NCI-H2171 treated with DMSO at 0.1 percent for 48 hours (cell line): Measurements from ENCODE around the gene PHF21B.

Experiments used
- DNase-seq: peaks from one replicate; lab custom pipeline; 2025; lab: John Stamatoyannopoulos, UW

PHF21B gene

DNA sequence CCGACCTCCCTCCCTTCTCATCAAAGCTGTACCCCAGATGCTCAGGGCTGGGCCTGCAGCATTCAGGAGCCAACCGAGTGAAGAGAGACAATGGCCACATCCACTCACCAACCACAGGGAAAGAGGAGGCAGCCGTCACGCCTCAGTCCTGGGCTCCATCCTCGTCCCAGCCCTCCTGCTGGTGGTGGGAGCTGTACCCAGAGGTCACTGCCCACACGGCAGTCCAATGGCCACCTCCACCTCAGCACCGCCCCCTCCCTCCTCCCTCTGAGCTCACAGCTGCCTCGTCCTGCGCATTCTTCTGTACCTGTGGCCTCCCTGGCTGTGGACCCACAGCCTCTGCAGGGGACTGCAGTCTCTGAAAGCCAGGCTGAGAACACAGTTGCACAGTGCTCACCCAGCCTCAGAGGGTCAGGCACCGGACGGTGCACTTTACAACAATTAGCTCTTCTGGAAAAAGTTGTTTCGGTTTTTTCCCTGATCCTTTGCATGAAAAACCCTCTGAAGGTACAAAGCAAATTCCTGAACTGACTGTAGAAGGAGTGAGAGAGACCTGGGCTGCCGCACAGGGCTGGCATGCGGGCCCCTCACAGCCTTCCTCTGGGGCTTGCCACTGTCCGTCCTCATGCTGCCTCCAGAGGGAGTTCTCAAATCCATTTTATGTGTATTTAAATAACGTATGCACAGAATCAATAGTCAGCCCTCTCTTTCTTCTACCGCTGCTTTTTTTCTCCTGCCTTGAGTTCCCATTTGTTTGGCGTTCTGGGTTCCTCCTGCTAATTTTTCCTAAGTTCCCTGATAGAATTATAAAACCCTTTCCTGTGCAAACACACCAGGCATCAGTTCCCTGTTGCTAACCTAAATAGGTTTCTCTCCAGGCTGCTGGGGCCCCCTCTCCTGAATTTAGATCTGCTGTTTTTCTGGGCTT, 52.7 kb downstream of the PHF21B start:
- DNase-seq: peak; percentile 14

DNA sequence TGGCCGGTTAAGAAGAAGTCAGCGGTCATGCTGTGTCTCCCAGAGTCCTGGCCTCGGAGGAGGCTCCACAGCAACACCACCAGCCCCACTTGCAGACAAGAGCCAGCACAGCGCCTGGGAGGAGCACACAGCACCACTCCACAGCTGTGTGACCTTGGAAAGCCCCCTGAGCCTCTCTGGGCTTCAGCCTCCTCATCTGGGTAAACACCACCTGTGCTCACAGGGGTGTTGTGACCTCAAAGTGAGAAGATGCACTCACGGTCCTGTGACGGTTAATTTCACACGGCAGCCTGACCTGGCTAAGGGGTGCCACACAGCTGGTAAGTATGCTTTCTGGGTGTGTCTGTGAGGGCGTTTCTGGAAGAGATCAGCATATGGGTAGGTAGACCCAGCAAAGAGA, 54.7 kb downstream of the PHF21B start:
- peak; percentile 33 for DNase-seq

- DNase-seq: no peak
These were observed 55.7 kb downstream of the PHF21B start for GRCh38 chr22:44954149-44954548.

DNA sequence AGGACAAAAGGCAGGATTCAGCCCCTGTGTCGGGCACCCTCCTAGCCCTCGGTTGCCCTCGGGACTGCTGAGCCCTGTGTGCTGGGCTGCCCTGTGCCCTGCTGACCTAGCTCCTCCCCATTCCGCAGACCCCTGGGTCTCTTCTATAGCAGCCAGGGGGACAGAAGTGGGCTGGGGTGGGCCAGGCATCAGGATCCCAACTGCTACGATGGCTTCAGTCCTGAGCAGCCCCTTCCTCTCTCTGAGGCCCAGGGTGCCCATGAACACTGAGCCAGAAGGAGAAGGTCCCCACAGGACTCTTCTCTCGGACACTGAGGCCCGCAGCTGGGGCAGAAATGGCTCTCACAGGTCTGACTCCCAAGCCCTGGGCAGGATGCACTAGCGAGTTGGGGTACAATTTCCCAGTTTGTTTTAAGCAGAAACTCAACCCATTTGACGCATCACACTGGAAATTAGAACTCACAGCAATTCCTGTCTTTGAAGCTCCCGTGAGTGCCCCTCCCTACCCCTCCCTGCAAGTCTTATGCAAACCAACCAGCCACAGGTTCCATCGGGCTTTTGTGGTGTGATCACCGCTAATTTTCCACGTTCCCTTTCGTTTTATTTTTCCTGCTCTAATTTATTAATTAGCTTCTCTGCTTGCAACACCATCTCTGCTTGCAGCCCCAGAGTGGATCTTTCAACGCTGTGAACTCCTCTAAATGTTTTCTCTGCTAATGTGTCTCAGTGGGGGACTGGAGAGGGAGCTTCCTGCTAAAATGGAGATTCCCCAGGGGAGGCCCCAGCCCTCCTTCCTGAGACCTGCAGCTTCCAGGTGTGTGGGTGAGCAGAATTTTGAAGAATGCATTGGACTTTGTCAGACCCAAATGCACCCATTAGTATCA, 56.7 kb downstream of the PHF21B start:
- no peak for DNase-seq

- DNase-seq: no peak
These were observed 58.3 kb downstream of the PHF21B start for GRCh38 chr22:44951510-44951816.

DNA sequence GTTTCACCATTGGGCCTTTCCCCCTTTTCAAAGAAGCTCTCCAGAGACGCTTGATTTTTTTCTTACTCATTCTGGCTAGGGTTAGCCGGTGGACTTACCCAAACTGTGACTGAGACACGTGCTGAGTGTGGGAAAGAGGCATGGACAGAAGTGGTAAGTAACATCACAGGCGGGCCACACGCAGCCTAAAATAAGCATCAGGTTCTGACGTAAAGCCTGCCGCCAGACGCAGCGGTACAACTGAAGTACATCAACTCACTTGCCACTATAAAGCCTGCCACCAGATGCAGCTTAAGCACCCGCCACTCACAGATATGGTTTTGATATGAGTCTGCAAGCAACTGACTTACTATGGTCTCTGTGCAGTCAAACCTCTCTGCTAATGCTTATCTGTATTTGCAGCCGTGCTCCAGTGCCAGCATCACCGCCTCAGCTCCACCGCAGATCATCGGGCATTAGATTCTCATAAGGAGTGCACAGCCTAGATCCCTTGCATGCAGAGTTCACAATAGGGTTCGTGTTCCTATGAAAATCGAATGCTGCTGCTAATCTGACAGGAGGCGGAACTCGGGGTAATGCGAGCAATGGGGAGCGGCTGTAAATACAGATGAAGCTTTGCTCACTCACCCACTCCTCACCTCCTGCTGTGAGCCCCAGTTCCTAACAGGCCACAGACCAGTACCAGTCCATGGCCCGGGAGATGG, 58.8 kb downstream of the PHF21B start:
- DNase-seq: no peak

- DNase-seq: no peak
These were observed 62.0 kb downstream of the PHF21B start for GRCh38 chr22:44947846-44948245.

- no peak for DNase-seq
These were observed 62.8 kb downstream of the PHF21B start for GRCh38 chr22:44947049-44947448.

GRCh38 chr22:44944883-44945601, 64.8 kb downstream of the PHF21B start:
- DNase-seq: peak; percentile 25

DNA sequence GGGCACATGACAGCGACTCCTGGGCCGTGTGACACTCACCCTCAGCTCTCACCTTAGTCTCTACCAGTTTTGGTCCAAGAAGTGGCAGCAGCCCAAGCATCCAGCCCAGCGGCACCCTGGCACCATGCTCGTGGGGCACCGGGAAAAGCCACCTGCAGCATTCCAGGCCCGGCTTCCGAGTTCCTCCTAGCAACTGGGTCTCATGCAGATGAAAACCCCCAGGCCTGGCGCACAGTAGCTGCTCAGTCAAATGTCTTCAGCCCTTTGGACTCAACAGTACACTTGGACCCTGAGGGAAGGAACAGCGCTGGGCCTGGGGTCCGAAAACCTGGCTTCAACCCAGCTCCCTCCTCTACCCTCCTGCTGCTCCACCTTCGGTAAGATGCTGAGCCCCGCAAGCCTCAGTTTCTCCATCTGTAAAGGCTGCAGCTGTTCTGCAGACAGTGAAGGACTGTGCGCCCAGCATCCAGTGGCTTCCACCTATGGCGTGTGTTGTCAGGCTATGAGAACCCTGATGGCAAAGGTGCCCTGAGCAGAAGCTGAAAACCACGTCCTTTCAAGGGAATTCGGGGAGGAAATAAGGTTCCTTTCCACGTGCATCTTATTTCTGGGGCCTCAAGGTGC, 66.0 kb downstream of the PHF21B start:
- no peak for DNase-seq

GRCh38 chr22:44942979-44943700, 66.7 kb downstream of the PHF21B start:
- DNase-seq: no peak

- DNase-seq: no peak
These were observed 67.7 kb downstream of the PHF21B start for GRCh38 chr22:44942056-44942455.

DNA sequence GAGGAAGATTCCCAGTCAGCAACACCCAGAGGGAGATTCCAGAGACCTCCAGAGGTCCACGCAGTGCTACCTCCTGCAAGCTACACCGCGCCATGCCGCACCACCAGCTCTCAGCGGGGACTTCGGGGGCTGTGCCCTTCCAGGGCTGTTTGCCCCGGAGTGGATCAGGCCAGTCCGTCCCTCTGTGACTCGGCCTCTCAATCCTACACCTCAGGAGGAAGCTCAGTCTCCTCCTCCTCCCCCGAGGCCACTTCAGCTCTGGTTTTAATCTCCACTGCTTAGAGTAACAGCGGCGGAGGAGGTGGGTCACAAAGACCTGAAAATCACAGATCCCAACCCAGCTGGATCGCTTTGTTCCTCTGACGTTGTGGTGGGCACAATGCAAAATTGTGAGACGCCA, 68.6 kb downstream of the PHF21B start:
- no peak for DNase-seq

DNA sequence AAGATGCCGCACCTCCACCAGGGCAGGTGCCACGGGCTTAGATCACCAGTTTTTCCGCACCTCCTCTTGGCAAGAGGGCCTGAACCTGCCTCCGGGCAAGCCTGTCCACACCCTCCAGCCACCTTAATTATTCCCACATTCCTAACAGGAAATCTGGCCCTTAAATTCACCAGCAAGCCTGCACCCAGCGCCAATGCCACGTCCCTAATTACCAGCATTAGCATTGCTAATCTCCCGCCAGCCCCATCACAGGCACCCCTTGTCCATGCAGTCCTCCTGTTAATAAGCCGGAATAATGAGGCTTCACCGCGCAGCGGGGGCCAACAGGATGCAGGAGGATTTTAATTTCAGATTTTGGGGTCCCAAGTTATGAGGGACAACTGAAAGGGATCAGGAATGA, 69.7 kb downstream of the PHF21B start:
- no peak for DNase-seq

DNA sequence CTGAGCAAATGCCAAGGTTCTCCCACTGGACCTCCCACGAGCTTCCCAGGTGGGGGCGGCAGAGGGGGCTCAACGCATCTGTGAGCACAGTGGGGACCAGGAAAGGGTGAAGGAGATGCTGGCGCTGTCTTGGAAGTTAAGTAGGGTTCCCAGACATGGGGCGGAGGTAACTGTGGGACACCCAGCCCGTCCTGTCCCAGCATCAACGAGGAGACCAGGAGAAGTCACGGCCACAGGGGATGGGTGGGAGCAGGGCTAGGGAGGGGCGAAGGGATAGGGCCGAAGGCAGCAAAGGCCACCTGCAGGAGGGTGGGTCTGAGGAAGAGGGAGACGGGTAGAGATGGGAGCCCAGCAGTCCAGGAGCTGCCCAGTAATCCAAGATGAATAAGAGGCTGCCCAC, 70.4 kb downstream of the PHF21B start:
- no peak for DNase-seq

DNA sequence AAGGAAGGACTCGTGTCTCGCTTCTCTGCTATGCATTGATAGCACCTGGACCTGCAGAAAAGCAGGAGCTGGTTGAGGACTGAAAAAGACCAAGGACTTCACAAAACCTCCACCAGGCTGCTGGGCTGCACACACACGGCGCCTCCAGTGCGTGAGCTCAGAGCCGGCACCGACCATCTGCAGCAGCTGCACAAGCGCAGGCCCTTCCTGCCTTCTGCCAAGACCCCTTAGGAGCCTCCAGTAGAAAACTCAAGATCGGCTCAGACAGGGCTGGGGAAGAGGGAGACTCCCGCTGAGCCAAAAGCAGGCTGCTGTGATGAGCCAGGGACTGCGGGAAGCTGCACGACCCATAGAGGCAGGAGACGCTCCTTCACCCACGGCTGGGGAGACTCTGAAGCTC, 70.9 kb downstream of the PHF21B start:
- no peak for DNase-seq

- DNase-seq: no peak
These were observed 72.6 kb downstream of the PHF21B start for GRCh38 chr22:44937216-44937615.

- DNase-seq: no peak
These were observed 73.6 kb downstream of the PHF21B start for GRCh38 chr22:44936201-44936600.

DNA sequence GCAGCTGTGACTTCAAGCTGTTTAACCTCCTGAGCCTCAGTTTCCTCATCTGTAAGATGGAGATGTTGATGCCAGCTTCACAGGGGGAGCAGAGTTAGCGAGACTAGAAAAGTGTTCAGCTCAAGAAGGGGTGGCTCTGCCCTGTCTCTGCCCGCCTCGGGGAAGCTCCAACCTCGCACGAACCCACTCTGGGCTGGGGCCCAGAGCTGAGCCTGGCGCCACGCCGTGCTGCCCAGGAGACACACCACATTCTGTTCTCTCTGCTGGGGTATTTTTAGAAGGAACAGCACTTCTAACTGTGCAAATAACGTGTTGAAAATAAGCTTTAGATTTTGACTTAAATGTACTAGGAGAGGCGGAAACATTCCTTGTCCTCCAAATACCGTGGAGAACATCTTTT, 74.1 kb downstream of the PHF21B start:
- no peak for DNase-seq

DNA sequence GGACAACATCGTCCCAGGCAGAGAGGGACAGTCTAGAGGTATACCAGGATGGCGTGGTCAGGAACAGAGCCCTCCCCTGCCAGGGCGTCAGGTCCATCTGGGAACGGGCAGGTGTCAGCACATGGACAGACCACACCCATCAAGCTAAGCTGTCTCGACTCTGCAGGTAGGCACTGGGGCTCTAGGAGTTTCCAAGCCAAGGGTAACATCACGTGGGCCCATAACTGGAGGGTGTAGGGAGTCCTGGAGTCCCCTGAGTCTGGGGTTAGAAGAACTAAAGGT, 75.4 kb downstream of the PHF21B start:
- DNase-seq: no peak
